Left hindlimb (tissue), 1 donor: ENCODE measurements around the gene EYS.
"Not testable (repeated sequence)": the region's sequence is repeated elsewhere in the genome, so short reads cannot be mapped to it uniquely, and the experiment has no call there.

Experiments used
- DNase-seq: peaks from one replicate; pipeline ENCODE4 v3.0.0-alpha.2; 2018

The EYS gene

DNA sequence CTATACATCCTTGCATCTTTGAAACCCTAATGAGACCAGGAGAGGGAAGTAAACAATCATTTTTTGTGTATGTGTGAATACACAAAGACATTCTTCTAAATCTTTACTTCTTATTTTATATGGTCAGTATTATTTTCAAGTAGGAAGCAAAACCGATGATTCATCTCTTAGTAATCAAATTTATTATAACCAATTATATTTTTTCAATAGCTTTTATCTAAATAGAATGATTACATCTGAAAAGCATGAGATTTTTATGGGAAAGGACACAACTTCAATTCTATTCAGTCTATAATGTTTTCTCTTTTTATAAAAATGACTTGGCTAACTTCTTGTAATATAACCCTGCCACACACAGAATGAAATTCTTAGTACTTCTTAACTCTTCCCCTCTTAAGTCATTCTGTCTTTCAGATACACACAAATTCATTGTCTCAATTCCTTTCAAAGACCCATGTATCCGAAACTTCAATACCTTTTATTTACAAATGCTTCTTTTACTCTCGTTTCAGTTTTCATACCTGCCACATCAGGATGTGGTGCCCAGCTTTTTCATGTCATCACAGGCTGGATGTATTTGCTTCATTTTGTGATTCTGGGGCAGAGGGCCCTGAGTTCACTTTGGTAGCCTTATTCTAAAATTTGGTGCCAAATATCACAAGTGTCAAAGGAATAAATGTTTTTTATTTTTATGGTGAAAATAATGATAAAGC is 1844.4 kb downstream of the EYS start:
- DNase-seq: no peak

DNA sequence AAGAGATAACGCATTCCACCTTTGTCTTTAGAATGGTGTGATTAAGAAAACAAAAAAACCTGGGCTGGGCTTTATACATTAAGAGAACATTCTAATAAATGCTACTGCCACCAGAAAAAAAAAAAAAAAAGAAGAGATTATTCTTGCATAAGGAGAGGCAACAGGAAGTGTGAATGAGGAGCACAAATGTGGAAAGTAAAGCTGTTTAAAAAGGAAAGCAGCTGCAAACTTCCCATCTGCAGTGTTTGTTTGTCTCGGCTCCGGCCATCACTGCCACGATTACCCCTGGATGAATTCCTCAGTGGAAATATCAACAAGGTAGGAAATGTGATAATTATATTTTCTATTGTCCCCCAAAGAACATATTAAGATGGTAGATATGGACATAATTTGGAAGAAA is 1847.5 kb downstream of the EYS start:
- no peak for DNase-seq

DNA sequence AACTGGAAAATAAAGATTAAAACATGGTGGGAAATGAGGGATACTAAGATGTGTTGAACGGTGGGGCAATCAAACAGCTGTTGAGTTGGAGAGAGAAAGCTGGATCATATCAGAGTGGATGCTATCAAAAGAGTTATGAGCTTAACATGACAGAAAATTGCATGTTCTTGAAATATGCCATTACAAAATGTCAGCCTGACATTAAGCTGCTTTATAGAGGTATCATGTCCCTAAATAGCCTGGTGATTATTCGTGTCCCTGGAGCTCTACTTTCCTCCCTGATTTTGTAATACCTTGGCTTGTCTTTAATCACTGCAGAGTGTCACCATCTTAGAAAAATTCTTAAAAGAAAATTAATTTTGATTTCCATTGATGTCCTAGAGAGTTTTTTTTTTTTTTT is 1848.3 kb downstream of the EYS start:
- no peak for DNase-seq

DNA sequence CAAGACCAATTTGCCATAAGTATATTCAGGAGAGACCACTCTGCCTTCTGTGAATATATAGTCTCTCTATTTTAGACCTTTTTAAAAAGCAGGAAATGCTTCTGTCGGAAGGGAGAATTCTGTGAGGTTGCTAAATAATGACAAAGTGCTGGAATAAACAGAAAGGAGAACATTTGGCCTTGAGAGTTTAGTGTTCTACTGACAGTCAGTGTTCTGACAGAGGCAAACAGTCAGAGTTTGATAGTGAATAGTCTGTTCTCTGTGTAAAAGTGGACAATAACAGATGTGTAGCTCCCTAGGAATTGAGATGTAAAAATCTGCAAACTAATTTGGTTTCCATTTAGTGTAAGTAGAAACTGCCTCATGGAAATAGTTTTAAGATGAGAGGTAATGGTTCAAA is 1850.8 kb downstream of the EYS start:
- DNase-seq: no peak

DNA sequence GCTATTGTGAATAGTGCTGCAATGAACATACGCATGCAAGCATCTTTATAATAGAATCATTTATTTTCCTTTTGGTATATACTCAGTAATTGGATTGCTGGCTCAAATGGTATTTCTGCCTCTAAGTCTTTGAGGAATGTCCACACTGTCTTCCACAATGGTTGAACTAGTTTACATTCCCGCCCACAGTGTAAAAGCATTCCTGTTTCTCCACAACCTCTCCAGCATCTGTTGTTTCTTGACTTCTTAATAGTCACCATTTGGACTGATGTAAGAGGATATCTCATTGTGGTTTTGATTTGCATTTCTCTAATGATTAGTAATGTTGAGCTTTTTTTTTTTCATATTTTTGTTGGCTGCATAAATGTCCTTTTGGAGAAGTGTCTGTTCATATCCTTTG is 1862.7 kb downstream of the EYS start:
- DNase-seq: no peak

DNA sequence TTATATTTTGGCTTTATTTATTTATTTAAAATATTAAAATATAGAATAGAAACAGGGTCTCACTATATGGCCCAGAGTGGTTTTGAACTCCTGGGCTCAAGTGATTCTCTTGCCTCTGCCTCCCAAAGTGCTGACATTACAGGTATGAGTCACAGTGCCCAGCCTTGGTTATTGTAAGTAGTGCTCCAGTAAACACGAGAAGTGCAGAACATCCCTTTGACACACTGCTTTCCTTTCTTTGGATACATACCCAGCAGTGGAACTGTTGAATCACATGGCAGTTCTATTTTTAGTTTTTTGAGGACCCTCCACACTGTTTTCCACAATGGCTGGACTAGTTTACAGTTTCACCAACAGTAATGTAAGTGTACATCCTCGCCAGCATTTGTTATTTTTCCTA is 1867.5 kb downstream of the EYS start:
- no peak for DNase-seq

DNA sequence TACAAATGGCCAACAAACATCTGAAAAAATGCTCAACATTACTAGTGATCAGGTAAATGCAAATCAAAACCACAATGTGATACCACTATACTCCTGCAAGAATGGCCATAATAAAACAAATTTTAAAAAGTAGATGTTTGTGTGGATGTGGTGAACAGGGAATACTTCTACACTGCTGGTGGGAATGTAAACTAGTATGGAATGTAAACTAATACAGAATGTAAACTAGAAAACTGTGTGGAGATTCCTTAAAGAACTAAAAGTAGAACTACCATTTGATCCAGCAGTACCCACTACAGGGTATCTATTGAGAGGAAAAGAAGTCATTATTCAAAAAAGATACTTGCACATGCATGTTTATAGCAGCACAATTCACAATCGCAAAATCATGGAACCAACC is 1878.3 kb downstream of the EYS start:
- DNase-seq: not testable (repeated sequence)

DNA sequence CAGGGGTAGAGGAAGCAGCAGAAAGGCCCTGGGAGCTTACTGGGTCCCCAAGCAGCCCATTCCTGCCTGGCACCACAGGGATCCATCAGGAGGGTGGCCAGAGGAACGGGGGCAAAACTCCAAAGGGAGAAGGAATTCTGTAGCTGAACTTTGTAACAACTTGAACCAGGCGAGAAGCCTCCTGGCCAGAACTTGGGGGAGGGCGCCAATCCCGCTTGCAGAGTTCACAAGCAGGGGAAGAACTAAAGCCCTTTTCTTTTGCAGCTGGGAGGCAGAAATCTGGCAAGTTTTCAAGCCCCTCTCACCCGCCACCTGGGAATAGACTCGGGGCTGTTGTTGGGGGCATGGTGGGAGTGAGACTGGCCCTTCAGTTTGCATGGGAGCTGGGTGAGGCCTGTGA is 1882.3 kb downstream of the EYS start:
- DNase-seq: no peak

DNA sequence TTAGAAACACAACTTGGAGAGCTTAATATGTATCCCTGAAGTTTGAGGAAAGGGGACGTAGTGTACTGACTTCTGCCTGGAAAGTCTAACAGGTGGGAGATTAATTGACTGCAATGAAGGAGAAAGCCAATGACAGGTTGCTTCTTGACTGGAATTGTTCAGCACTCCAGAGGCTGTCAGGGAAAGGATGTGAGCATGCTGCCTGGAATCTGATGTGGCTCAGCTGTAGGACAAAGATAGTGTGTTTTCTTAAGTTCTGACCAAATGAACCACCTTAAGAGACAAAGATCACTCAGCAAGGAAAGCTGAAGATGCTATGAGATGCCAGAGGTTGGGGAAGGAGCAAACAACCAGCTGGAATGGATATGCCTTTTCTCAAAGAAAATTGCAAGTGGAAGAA is 1885.6 kb downstream of the EYS start:
- no peak for DNase-seq

DNA sequence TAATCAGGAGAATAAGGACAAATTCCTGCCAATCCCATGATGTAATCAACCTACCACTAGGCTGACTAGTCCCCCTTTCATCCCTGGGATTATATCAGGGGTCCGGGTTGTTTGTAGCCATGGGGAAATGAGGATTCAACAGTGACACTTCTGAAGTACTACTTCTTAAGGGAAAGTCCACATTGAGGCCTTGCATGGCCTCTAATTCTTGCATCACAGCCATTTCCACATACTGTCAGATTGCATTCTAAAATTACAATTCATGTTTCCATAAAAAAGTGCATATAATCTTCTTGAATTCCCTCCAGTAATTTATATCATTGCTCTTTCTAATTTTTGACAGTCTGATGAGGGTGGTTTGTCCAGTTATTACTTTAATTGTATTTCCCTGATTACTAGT is 1887.2 kb downstream of the EYS start:
- no peak for DNase-seq

DNA sequence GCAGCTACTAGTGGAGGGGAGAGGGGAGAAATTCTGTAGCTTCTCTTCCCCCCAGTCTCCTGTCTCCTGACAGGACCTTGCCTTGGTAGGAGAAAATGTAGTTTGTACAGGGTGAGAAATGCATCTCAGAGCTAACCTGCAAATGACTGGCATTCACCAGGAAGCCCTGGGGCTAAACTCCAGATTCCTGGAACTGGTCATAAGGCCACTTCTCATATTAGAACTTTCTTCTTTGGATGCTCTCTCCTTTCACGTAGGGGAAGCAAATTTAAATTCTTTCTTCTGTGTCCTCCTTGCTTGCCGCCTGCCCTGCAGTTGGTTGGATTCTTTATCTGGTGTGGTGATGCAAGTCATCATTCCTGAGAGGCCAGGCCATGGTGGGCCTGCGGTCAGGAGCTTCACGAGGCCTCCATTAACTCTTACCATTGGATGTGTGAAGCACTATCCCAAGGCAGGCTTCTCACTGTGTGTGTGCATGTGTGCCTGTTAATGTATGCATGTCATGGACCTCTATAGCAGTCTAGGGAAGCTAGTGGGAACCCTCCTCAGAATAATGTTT is 1889.5 kb downstream of the EYS start:
- DNase-seq: no peak

DNA sequence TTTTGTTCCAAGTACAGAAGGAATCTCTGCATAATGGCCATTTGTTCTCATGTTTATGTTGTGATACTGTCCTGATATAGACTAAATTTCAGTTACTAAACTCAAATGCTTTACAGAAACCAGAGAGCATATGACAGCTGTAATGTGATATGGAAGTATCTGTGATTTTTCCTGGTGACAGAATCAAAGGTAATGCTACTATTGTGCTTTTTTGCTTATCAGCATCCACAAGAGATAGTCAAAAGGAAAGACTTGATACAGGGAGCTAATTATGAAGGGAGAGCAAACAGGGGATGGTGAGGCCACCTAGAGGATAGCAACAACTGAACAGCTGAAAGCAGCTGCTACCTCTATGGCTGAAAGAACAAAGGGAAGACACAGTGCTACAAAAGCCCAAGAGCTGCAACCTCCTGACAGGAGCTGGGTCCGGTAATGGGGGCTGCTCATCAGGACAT is 1890.0 kb downstream of the EYS start:
- DNase-seq: no peak

DNA sequence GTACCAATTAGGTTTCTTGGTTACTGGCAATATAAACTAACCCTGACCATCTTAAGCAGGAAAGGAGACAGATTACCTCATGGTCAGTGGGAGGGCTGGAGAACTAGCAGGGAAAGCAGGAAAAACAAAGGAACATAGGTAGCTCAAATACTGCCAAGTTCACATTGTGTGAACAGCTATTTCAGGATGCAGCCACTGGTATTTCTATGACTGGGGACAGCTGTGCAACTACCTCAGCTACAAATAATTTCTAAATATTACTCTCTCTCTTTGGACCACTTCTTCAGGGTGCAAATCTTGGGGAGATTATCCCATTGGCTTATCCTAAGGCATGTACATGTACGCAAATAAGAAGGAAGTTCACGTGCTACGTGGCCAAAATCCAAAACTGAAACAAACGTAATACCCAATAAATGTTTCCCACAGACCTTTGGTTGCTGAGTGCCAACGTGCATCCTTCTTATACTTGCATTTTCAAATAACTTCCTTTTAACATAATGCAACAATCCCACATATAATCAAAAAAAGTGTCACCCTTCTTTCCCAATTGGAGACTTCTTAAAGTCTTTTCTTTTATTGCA is 1890.5 kb downstream of the EYS start:
- DNase-seq: no peak

DNA sequence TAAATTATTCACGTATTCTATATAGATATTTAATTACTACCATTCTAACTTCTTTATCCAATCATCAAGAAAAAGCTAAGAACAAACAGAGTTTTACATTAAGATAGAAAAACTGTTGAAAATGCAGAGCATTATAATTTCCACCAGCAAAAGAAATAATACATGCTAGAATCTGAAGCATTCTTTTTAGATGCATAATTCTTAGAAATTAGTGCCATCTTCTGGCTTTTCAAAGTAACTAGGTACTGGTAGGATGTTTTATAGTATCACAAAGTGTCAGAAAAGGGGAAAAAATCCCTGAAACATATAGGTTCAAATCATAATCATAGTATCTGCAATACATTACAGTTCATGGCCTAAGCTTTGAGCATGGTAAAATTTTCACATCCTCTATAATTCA is 1892.6 kb downstream of the EYS start:
- DNase-seq: no peak

DNA sequence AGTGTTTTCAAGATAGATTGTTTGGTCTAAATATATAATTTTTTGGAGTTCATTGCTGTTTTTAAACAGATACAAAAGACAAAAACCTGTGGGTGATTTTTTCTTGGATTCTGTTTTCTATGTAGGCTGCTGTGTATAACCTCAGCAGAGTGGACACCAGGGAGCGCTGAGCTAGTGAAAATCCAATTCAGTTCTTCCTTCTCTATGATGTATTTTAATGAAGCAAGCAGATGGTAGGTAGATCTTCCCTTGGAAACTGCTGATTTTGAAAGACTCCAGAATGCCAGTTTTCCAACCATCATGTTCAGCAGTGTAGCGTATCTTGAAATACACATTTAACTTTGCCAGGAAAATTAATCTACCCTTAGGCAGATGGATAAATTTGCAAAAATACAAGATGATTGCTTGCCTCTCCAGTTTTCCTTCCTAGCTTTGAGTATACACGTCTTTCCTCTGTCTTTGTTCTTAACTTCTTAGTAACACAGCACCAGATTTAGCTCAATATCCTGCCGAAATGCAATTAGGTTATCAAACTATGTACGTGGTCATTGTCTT is 1893.4 kb downstream of the EYS start:
- DNase-seq: no peak

DNA sequence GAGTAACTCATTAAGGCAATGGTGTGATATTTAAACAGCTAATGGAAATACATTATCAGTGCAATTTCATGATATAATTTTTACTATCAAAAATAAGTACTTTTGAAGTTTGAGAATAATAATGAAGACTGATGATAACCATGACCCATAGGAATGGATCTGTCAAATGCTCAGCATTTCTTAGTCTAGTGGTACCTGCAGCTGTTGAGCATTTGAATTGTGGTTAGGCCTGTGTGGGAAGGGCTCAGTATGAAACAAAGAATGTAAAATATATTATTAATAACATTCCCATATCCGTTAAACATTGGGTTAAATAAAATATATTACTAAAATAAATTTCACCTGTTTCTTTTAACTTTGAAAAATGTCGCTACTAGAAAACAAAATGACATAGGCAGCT is 1898.5 kb downstream of the EYS start:
- no peak for DNase-seq

DNA sequence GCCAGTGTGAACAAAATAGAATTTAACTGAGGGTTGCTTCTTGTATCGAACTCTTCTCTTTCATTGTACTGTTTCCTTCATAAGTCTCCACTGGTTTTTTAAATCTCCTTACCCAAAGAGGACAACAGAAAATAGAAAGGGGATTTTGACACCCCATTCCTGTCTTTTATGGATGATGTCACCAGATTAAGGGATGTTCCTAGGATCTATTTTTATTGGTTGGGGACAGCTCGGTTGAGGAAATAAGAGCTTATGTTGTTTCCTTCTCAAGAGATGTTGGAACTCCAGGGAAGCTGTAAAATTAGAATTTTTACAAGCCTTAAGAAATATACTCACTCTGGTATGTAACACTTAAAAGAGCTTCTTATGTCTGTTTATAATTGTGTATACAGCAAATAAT is 1900.0 kb downstream of the EYS start:
- DNase-seq: no peak

DNA sequence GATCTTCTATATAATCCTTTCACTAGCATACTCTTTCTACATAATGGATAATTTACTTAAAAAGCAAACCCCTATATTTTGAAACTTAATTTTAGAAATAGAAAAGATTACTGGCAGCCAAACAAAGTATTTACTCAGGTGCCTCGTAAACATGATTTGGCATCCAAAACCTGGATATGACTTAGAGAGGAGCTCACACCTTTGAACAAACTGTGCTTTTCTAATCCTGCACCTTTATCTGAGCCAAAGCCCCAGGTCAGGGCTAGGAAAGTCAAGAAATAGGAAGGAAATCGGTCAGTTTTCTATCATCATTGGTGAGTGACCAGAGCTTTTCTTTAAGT is 1900.5 kb downstream of the EYS start:
- no peak for DNase-seq

DNA sequence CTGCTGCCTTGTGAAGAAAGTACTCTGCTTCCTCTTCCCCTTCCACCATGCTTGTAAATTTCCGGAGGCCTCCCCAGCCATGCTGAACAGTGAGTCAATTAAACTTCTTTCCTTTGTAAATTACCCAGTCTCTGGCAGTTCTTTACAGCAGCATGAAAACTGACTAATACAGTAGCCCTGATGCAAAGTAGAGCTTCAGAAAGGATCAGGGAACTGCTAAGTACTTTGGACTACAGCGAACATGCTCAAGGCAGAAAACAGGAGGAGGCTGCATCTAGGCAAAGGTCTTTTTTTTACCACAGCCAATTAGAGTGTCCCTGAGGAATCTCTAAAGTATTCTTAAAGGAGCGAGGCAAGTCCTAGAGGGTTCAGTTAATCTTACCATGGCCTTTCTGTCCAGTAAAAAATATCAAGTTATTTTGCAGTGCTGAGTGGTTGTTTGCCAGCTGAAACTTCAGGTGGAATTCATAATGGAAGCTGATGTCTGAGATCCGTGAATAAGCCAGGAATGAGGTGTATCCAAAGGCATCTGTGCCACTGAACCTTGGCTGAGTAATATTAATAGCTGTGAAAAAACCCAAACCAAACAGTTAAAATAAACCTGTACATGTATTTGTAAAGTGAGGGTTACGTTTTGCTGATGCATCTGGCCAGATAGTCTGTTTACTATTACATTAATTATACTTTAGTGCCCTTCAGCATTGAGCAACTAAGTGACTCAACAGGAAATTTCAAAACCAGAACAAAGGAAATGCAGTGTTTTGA is 1901.0 kb downstream of the EYS start:
- no peak for DNase-seq

DNA sequence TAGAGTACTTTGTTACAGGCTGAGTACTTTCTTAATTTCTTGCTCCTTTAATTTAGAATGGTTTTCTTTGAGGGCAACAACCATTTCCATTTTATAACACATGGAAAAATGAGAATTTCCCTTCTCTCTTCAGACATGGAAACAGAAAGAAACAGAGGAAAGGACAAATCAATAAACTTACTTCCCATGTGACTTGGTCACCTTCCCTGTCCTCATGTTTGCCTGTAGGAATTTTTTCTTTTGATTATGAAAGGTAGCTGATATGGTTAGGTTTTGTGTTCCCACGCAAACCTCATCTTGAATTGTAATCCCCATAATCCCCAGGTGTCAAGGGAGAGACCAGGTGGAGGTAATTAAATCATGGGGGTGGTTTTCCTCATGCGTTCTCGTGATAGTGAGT is 1901.7 kb downstream of the EYS start:
- DNase-seq: no peak

DNA sequence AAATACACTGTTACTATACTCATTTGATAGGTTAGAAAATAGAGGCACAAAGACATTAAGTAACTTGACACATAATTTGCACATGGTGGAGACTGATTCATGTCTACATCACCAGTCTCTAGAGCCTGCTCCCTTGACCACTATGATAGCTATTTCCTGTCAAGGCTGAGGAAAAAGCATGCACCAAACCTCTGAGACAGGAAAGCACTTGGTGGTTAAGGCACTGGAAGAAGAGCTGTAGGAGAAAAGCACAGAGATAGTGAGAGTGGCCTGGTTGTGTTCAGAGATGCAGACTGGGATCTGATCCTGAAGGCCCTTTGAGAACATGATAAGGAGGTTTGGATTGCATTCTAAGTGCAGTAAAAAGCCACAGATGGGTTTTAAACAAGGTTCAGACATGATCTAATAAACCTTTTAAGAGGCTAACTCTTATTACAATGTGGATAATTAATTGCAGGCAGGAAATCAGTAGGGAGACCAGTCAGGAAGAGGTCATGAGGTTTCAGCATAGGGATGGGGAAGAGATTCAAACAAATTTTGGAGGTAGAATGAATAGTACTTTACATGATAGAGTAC is 1902.6 kb downstream of the EYS start:
- no peak for DNase-seq

DNA sequence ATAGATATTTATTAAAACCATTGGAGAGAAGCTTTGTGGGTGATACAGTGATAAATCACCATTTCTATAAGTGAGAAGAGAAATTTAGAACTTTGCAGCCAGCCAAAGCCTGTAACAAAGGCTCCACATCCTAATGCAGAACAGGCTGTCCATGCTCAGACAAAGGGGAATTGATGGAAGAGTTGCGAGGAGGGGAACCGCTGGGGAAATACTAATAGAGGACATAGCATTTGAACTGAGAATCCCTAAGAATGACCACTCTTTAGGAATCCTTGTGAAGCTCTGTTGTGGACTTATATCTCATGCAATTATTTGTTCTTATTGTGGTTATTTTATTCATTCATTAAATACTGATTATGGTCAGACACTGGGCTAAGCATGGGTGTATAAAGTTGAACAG is 1903.7 kb downstream of the EYS start:
- DNase-seq: no peak

DNA sequence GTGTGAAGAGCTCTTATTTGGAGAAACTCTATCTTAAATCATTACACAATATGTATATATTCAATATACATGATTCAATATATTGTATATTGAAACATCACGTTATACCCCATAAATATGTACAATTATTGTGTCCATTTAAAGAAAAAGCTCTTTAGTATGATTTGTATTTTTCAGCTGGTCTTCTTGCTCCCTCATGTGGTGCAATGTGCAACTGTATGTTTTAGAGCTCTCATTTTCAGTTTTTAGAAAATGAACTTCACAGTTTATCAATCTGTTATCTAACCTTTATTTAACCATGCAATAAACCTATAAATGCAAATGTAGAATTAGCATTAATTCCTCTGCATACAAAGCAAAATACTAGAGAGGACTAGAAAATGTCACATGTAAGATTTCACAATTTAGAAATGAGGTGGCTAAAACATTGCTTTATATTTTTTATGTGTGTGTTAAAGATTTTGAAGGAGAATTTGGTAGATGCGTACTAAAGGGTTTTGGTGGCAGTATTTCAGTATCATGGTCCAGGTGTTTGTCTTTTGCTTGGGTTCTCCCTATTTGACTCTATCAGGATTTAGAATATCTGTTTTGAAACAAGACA is 1904.3 kb downstream of the EYS start:
- DNase-seq: no peak
